Thyroid gland (tissue), 4 donors: ENCODE results near the gene WWTR1. TPM values are rescaled to one million over a fixed set of nuclear protein-coding genes. Genes with fewer than 3 reads are reported as not detected.
A peak's percentile ranks its signal among the peaks of the same experiment; 100 is the strongest.

Experiments
- DNase-seq, 2 donors: peaks; one replicate each; pipeline ENCODE4 v3.0.0-alpha.2; 2019
- H3K27ac ChIP-seq, 3 donors: fragments of 200-600 bp; sonication (generic); 1 replicate in 2 of 3; 2 replicates in 1 of 3; pipeline ENCODE4 v1.5.1; 2016 to 2019; ENCODE audit warnings: mild to moderate bottlenecking in 1 of 3, moderate library complexity in 1 of 3
- H3K27me3 ChIP-seq: fragments of 200-600 bp; sonication (generic); one replicate; pipeline ENCODE4 v1.5.1; 2019
- H3K36me3 ChIP-seq, 2 donors: fragments of 200-600 bp; sonication (generic); one replicate each; pipeline ENCODE4 v1.5.1; 2016 to 2019
- H3K4me1 ChIP-seq, 2 donors: fragments of 200-600 bp; sonication (generic); one replicate each; pipeline ENCODE4 v1.5.1; 2017 to 2019
- H3K4me3 ChIP-seq, 3 donors: fragments of 200-600 bp; sonication (generic); replicated peaks in 1 of 3; 1 replicate in 2 of 3; 2 replicates in 1 of 3; pipeline ENCODE4 v1.5.1; 2016; ENCODE audit warnings: mild to moderate bottlenecking in 1 of 3
- H3K9me3 ChIP-seq: fragments of 200-600 bp; sonication (generic); one replicate; pipeline ENCODE4 v1.5.1; 2017
- POLR2A ChIP-seq, 2 donors: fragments of 450-650 bp; IDR thresholded peaks; one replicate each; pipeline ENCODE4 v1.6.1; 2017; ENCODE audit warnings: antibody characterized with exemption in 2 of 2, mild to moderate bottlenecking in 2 of 2, moderate library complexity in 1 of 2
- WGBS, 2 donors: methylation state at CpG; one replicate each; pipeline ENCODE4 v1.1.5; 2017; 5-methylcytosine and 5-hydroxymethylcytosine counted together
- intact Hi-C: fragments of 100-400 bp; cut with DNase I; formaldehyde crosslinking; loops from one replicate; pipeline ENCODE4 v1.15.1; 2023
- total RNA-seq, 4 donors: library from RNA; depleted of rRNA; stranded (reverse); fragments of >200 nt; gene quantifications; one replicate each; pipeline ENCODE4 v1.2.3, GENCODE V29; 2016
- TF ChIP-seq, protein P1 (sequence below), 6 experiments: fragments of 200-600 bp in 3 of 6; fragments of 450-650 bp in 3 of 6; sonication (generic) in 3 of 6; IDR thresholded peaks; one replicate each; pipeline ENCODE4 v1.5.1; 2016 to 2019; ENCODE audit warnings: antibody characterized with exemption in 6 of 6, mild to moderate bottlenecking in 2 of 6, inconsistent platforms in 1 of 6, moderate library complexity in 1 of 6

WWTR1 gene
- total RNA-seq, 4 donors from 2014 or later: 56.7 to 87.6 (median 78.5) TPM

DNA sequence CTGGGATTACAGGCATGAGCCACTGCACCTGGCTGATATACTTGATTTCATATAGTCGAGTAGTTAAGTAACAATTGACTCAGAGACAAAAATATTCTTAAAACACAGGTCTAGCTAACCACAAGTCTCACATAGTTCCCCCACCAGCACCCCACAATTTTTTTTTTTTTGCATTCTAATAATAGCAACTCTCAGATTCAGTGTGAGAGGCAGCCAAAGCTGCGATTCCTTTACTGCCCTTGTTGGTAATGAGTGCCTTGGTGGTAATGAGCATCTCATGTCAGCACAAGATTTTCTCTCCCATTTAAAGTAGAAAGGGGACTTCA lies 72.5 kb downstream of the WWTR1 start:
- Histone ChIP-seq H3K9me3 (no peaks in the 10 kb centered on the region), H3K4me3 (no peak overlapping the region), H3K27ac (no peak overlapping the region), H3K36me3 (no peaks in the 10 kb centered on the region), H3K4me1 (peaks cover 41 to 59% of the 10 kb centered on the region in 2 donors), H3K27me3 (no peaks in the 10 kb centered on the region)
- TF ChIP-seq, protein P1, sequence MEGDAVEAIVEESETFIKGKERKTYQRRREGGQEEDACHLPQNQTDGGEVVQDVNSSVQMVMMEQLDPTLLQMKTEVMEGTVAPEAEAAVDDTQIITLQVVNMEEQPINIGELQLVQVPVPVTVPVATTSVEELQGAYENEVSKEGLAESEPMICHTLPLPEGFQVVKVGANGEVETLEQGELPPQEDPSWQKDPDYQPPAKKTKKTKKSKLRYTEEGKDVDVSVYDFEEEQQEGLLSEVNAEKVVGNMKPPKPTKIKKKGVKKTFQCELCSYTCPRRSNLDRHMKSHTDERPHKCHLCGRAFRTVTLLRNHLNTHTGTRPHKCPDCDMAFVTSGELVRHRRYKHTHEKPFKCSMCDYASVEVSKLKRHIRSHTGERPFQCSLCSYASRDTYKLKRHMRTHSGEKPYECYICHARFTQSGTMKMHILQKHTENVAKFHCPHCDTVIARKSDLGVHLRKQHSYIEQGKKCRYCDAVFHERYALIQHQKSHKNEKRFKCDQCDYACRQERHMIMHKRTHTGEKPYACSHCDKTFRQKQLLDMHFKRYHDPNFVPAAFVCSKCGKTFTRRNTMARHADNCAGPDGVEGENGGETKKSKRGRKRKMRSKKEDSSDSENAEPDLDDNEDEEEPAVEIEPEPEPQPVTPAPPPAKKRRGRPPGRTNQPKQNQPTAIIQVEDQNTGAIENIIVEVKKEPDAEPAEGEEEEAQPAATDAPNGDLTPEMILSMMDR (IDR thresholded peaks at IDR 0.05): no peak
- no peak for TF ChIP-seq POLR2A (IDR thresholded peaks at IDR 0.05)
- 81 to 86% methylated on average over 2 of the region's 2 CpGs for WGBS, 2 donors
- intact Hi-C loops: loop anchor here (10.0 kb wide), 1 partner anchor 51 kb away; no protein-coding TSS in a partner anchor
- no peak for DNase-seq

DNA sequence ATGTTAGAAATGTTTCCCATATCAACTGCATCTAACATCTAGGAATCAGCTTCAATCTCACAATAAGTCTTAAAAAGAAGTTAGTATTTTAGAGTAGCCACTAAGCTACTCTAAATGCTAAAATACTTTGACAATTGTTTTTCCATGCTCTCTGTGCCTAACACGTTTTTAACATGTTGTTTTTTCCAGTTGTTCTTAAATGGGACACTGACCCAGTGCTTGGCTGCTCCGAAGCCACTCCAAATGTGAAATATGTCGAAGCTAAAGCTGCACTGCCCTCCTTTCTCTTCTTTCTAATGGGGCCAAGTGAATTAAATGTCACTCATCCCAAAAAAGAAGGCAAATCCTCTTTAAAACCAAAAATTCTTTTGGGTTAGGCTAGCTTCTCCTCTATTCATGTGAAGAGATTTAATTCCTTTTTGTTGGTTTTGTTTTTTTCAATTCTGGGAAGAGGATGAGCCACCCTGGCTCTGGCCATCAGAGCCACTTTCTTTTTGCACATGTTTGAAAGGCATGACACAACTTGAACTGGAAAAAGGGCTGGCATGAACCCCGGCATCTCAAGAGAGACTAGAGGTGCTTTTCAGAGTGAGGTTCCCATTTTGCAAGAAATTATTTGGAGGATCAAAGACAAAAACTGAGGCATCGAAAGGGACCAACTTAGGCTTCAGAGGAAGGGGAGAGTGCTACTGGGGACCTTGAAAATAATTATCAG lies 73.7 kb downstream of the WWTR1 start:
- intact Hi-C loops: loop anchor here (10.0 kb wide), 1 partner anchor 49 kb away; no protein-coding TSS in a partner anchor
- DNase-seq: no peak
- Histone ChIP-seq H3K36me3 (no peaks in the 10 kb centered on the region), H3K4me1 (peaks cover 43 to 68% of the 10 kb centered on the region in 2 donors), H3K27ac (peak overlapping the region in 2 of 3 donors; percentile 32 to 33), H3K27me3 (no peaks in the 10 kb centered on the region), H3K4me3 (no peak overlapping the region), H3K9me3 (no peaks in the 10 kb centered on the region)
- TF ChIP-seq POLR2A (IDR thresholded peaks at IDR 0.05): no peak
- TF ChIP-seq, protein P1 (IDR thresholded peaks at IDR 0.05): no peak
- WGBS, 2 donors: 41 to 58% methylated on average over 5 of the region's 5 CpGs

DNA sequence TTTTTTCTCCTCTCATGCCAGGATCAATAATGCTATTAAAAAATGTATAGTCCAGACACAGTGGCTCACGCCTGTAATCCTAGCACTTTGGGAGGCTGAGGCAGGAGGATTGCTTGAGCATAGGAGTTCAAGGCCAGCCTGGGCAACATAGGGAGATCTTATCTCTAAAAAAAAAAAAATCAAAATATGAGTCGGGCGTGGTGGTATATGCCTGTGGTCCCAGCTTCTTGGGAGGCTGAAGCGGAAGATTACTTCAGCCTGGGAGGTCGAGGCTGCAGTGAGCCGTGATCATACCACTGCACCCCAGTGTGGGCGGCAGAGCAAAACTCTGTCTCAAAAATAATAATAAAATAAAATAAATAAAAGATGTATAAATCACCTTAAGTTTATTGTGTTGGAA lies 75.4 kb downstream of the WWTR1 start:
- Histone ChIP-seq H3K27me3 (no peaks in the 10 kb centered on the region), H3K36me3 (no peaks in the 10 kb centered on the region), H3K4me1 (peaks cover 42 to 67% of the 10 kb centered on the region in 2 donors), H3K27ac (peak overlapping the region; percentile 6 to 68 (median 46)), H3K4me3 (no peak overlapping the region), H3K9me3 (no peaks in the 10 kb centered on the region)
- 86 to 91% methylated on average over 7 of the region's 7 CpGs for WGBS, 2 donors
- no peak for DNase-seq
- TF ChIP-seq, protein P1 (IDR thresholded peaks at IDR 0.05): no peak
- TF ChIP-seq POLR2A (IDR thresholded peaks at IDR 0.05): no peak
- intact Hi-C loops: loop anchor here (10.0 kb wide), 1 partner anchor 48 kb away; no protein-coding TSS in a partner anchor

DNA sequence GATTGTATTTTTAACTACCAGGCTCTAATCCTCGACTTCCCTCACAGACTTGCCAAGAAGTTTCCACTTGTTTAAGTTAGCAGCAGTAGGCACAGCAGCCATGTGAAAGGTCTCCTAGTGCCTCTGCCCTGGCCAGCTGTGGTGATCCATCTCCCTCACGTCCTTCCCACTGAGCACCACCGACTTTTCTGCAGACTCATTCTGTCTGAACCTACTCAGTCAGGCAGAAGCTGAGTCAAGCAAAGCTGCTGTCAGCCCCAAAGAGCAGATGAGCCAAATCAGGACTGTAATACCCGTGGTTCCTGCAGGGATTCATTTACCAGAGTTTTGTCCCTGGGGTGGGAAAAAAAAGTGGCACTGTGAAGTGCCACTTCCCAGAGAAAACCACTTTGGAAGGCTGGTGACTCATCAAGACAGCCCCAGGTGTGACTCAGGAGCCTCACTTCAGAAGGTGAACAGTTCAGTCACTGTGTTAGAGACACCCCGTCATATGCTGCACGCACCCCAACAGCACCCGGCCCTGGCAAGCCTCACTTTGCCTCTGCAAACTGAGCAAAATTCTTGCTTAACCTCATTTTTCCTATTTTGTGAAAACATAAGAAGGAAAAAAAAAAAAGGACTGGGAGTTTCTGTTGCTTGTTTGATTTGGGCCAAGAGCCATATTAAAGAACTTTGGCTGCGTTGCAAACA lies 76.0 kb downstream of the WWTR1 start:
- peak; percentile 70 to 75 for DNase-seq
- H3K9me3 ChIP-seq: no peaks in the 10 kb centered on the region
- no peaks in the 10 kb centered on the region for H3K36me3 ChIP-seq
- H3K4me3 ChIP-seq: no peak overlapping the region
- TF ChIP-seq, protein P1 (IDR thresholded peaks at IDR 0.05): peak in 2 of 6 experiments; percentile 4 to 31
- TF ChIP-seq POLR2A (IDR thresholded peaks at IDR 0.05): no peak
- H3K27me3 ChIP-seq: no peaks in the 10 kb centered on the region
- peaks cover 39 to 63% of the 10 kb centered on the region in 2 donors for H3K4me1 ChIP-seq
- peak overlapping the region; percentile 6 to 68 (median 46) for H3K27ac ChIP-seq
- intact Hi-C loops: loop anchor here (10.0 kb wide), 1 partner anchor 47 kb away; no protein-coding TSS in a partner anchor
- 20% methylated on average over 8 of the region's 8 CpGs for WGBS, 2 donors

DNA sequence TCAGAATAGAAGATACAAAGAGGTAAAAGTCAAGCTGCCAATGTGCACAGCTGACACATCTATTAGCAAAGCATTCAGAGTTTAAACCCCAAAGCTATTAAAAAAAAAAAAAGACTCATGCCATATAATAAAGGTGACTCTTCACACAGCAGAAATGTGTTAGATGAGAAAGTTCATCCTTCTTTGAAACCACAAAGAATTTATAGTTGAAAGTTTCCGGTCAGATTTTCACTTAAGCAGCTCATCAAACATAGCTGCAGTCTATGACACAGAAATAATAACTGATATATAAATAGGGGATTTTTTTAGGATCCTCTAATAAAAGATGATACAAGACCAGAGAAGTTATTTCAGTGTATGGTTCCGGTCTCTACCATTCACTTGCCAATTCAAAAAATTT lies 76.6 kb downstream of the WWTR1 start:
- no peaks in the 10 kb centered on the region for H3K27me3 ChIP-seq
- WGBS, 2 donors: 75 to 76% methylated on average over 2 of the region's 2 CpGs
- DNase-seq: no peak
- H3K4me3 ChIP-seq: no peak overlapping the region
- intact Hi-C loops: loop anchor here (10.0 kb wide), 1 partner anchor 46 kb away; no protein-coding TSS in a partner anchor
- H3K27ac ChIP-seq: peak overlapping the region; percentile 6 to 68 (median 46)
- H3K36me3 ChIP-seq: no peaks in the 10 kb centered on the region
- no peaks in the 10 kb centered on the region for H3K9me3 ChIP-seq
- TF ChIP-seq, protein P1 (IDR thresholded peaks at IDR 0.05): no peak
- no peak for TF ChIP-seq POLR2A (IDR thresholded peaks at IDR 0.05)
- peaks cover 40 to 63% of the 10 kb centered on the region in 2 donors for H3K4me1 ChIP-seq
